MM.1S (cell line): ENCODE data around the gene RAD54L2.

ENCODE experiments used
- DNase-seq: peaks from one replicate; pipeline ENCODE4 v3.0.0-alpha.2; 2015
- H2AFZ ChIP-seq: fragments of 300-600 bp; sonication (generic); 2 replicates; pipeline ENCODE4 v1.6.0; 2016; ENCODE audit warnings: antibody characterized with exemption, low read length
- H3F3A ChIP-seq: fragments of 300-600 bp; sonication (generic); 2 replicates; pipeline ENCODE4 v1.6.1; 2016; ENCODE audit warnings: mild to moderate bottlenecking, antibody characterized with exemption, low read length, moderate library complexity, mixed read lengths; ENCODE audit not compliant: insufficient read depth
- H3K27ac ChIP-seq: fragments of 300-600 bp; sonication (generic); 2 replicates; pipeline ENCODE4 v1.5.1; 2016; ENCODE audit warnings: mild to moderate bottlenecking, low read length
- H3K27me3 ChIP-seq: fragments of 300-600 bp; sonication (generic); replicated peaks from 2 replicates; pipeline ENCODE4 v1.6.0; 2016; ENCODE audit warnings: low read length; ENCODE audit not compliant: insufficient read depth
- H3K36me3 ChIP-seq: fragments of 300-600 bp; sonication (generic); replicated peaks from 2 replicates; pipeline ENCODE4 v1.6.1; 2016; ENCODE audit warnings: mild to moderate bottlenecking, low read length, mixed read lengths; ENCODE audit not compliant: insufficient read depth
- H3K4me1 ChIP-seq: fragments of 300-600 bp; sonication (generic); 2 replicates; pipeline ENCODE4 v1.6.1; 2016; ENCODE audit warnings: low read length, mixed read lengths
- H3K4me2 ChIP-seq: fragments of 300-600 bp; sonication (generic); 2 replicates; pipeline ENCODE4 v1.6.0; 2016; ENCODE audit warnings: low read depth, low read length
- H3K4me3 ChIP-seq: fragments of 300-600 bp; sonication (generic); 2 replicates; pipeline ENCODE4 v1.5.1; 2016; ENCODE audit warnings: low read length, mixed read lengths
- H3K79me2 ChIP-seq: fragments of 300-600 bp; sonication (generic); 2 replicates; pipeline ENCODE4 v1.6.1; 2016; ENCODE audit warnings: mixed run types, low read length, mixed read lengths
- H3K9ac ChIP-seq: fragments of 300-600 bp; sonication (generic); 2 replicates; pipeline ENCODE4 v1.6.1; 2016; ENCODE audit warnings: low read length, mixed read lengths
- H3K9me2 ChIP-seq: fragments of 300-600 bp; sonication (generic); replicated peaks from 2 replicates; pipeline ENCODE4 v1.6.1; 2016; ENCODE audit warnings: mild to moderate bottlenecking, low read length, mixed read lengths; ENCODE audit not compliant: insufficient read depth
- H3K9me3 ChIP-seq: fragments of 300-600 bp; sonication (generic); replicated peaks from 2 replicates; pipeline ENCODE4 v1.6.1; 2016; ENCODE audit warnings: mild to moderate bottlenecking, low read length, mixed read lengths; ENCODE audit not compliant: insufficient read depth
- H4K20me1 ChIP-seq: fragments of 300-600 bp; sonication (generic); 2 replicates; pipeline ENCODE4 v1.6.1; 2016; ENCODE audit warnings: mild to moderate bottlenecking, low read length, moderate library complexity, mixed read lengths; ENCODE audit not compliant: insufficient read depth
- EZH2 ChIP-seq: fragments of 300-600 bp; sonication (generic); optimal IDR thresholded peaks from 2 replicates; pipeline ENCODE3; 2017; ENCODE audit warnings: low read depth, mild to moderate bottlenecking, antibody characterized with exemption, low read length, mixed read lengths
- EZH2phosphoT487 ChIP-seq: fragments of 300-600 bp; sonication (generic); IDR thresholded peaks from 2 replicates; pipeline ENCODE4 v1.6.1; 2018; ENCODE audit warnings: antibody characterized with exemption, low read length
- TF ChIP-seq, protein P1 (sequence below): fragments of 300-600 bp; sonication (generic); IDR thresholded peaks from 2 replicates; pipeline ENCODE4 v1.5.1; 2016; ENCODE audit warnings: antibody characterized with exemption, low read length, mixed read lengths

The RAD54L2 gene

DNA sequence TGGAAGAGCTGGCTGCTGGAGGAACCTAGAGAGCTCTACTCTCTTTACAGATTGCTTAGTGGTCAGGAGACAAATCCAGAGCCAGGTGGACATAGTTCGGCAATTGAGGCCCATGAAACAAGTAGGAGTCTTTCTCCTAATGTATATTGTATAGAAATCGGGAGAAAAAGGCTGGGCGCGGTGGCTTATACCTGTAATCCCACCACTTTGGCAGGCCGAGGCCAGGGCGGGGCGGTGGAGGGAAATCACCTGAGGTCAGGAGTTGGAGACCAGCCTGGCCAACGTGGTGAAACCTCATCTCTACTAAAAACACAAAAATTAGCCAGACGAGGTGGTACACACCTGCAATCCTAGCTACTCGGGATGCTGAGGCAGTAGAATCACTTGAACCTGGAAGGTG, 10.8 kb downstream of the RAD54L2 start:
- Histone ChIP-seq H3K9ac (no peak overlapping the region), H4K20me1 (no peaks in the 10 kb centered on the region), H3K4me3 (no peak overlapping the region), H3K27me3 (no peaks in the 10 kb centered on the region), H3K4me2 (no peak overlapping the region), H3K9me2 (no peaks in the 10 kb centered on the region), H3K9me3 (no peaks in the 10 kb centered on the region), H3F3A (no peaks in the 10 kb centered on the region), H3K36me3 (no peaks in the 10 kb centered on the region), H3K27ac (no peak overlapping the region), H2AFZ (no peak overlapping the region), H3K79me2 (peaks cover 21% of the 10 kb centered on the region), H3K4me1 (no peaks in the 10 kb centered on the region)
- no peak for DNase-seq
- TF ChIP-seq, protein P1, sequence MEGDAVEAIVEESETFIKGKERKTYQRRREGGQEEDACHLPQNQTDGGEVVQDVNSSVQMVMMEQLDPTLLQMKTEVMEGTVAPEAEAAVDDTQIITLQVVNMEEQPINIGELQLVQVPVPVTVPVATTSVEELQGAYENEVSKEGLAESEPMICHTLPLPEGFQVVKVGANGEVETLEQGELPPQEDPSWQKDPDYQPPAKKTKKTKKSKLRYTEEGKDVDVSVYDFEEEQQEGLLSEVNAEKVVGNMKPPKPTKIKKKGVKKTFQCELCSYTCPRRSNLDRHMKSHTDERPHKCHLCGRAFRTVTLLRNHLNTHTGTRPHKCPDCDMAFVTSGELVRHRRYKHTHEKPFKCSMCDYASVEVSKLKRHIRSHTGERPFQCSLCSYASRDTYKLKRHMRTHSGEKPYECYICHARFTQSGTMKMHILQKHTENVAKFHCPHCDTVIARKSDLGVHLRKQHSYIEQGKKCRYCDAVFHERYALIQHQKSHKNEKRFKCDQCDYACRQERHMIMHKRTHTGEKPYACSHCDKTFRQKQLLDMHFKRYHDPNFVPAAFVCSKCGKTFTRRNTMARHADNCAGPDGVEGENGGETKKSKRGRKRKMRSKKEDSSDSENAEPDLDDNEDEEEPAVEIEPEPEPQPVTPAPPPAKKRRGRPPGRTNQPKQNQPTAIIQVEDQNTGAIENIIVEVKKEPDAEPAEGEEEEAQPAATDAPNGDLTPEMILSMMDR = no peak
- TF ChIP-seq EZH2 = no peak
- no peak for TF ChIP-seq EZH2phosphoT487

- no peak overlapping the region for H3K27ac ChIP-seq
- peaks cover 13% of the 10 kb centered on the region for H3K79me2 ChIP-seq
- H3K36me3 ChIP-seq = no peaks in the 10 kb centered on the region
- H3K4me1 ChIP-seq = no peaks in the 10 kb centered on the region
- TF ChIP-seq EZH2 (no peak), EZH2phosphoT487 (no peak)
- TF ChIP-seq, protein P1 = no peak
- H3K9me3 ChIP-seq = no peaks in the 10 kb centered on the region
- H3K9me2 ChIP-seq = no peaks in the 10 kb centered on the region
- H3K9ac ChIP-seq = no peak overlapping the region
- no peak for DNase-seq
- H3K27me3 ChIP-seq = no peaks in the 10 kb centered on the region
- H3K4me3 ChIP-seq = no peak overlapping the region
- no peak overlapping the region for H2AFZ ChIP-seq
- no peak overlapping the region for H3K4me2 ChIP-seq
- H3F3A ChIP-seq = no peaks in the 10 kb centered on the region
- no peaks in the 10 kb centered on the region for H4K20me1 ChIP-seq
Measured at GRCh38 chr3:51550080-51550819, 11.7 kb downstream of the RAD54L2 start.

DNA sequence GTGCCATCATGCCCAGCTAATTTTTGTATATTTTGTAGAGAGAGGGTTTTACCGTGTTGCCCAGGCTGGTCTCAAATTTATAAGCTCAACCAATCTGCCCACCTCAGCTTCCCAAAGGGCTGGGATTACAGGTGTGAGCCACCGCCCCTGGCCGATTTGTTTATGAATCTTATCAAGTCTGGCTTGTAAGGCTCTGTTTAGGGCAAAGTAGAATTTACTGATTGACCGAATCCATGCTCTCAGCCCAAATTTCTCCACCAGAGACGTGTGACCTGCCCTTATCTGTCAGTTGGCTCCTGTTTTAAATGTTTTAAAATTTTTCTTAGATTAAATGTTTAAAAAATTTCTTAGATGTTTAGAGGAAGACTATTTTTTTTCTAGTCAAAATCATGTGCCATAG, 19.5 kb downstream of the RAD54L2 start:
- H3K9ac ChIP-seq = no peak overlapping the region
- H4K20me1 ChIP-seq = no peaks in the 10 kb centered on the region
- no peaks in the 10 kb centered on the region for H3K9me2 ChIP-seq
- H3K79me2 ChIP-seq = no peaks in the 10 kb centered on the region; the same call in 1 of the 2 replicates
- no peaks in the 10 kb centered on the region for H3K9me3 ChIP-seq
- TF ChIP-seq, protein P1 = no peak
- no peak for TF ChIP-seq EZH2phosphoT487
- TF ChIP-seq EZH2 = no peak
- H3K4me1 ChIP-seq = no peaks in the 10 kb centered on the region
- H3K27ac ChIP-seq = no peak overlapping the region
- H3K4me2 ChIP-seq = no peak overlapping the region
- H3K27me3 ChIP-seq = no peaks in the 10 kb centered on the region
- DNase-seq = no peak
- H2AFZ ChIP-seq = no peak overlapping the region
- H3F3A ChIP-seq = no peaks in the 10 kb centered on the region
- no peaks in the 10 kb centered on the region for H3K36me3 ChIP-seq
- no peak overlapping the region for H3K4me3 ChIP-seq
